H9 (cell line): ENCODE data around the gene SIGLEC1. TPM values are rescaled to one million over a fixed set of nuclear protein-coding genes. Genes with fewer than 3 reads are reported as not detected.

Experiments used
- DNase-seq: peaks from one replicate; pipeline ENCODE4 v3.0.0-alpha.2; 2017
- H2AFZ ChIP-seq: one replicate; pipeline ENCODE4 v1.6.1; 2013; ENCODE audit warnings: mild to moderate bottlenecking, low read length, control low read depth, moderate library complexity
- H2AK5ac ChIP-seq: 2 replicates; pipeline ENCODE4 v1.6.1; 2013; ENCODE audit warnings: low read length, control low read depth, mixed read lengths; ENCODE audit not compliant: insufficient read length
- H2BK120ac ChIP-seq: one replicate; pipeline ENCODE4 v1.6.1; 2013; ENCODE audit warnings: low read depth, mild to moderate bottlenecking, low read length, control low read depth, inconsistent platforms; ENCODE audit not compliant: poor library complexity, severe bottlenecking
- H2BK12ac ChIP-seq: 2 replicates; pipeline ENCODE4 v1.6.1; 2013; ENCODE audit warnings: low read length, control low read depth, mixed read lengths, low read depth; ENCODE audit not compliant: insufficient read length
- H2BK15ac ChIP-seq: 2 replicates; pipeline ENCODE4 v1.6.1; 2013; ENCODE audit warnings: low read depth, low read length, control low read depth
- H2BK20ac ChIP-seq: one replicate; pipeline ENCODE4 v1.6.1; 2013; ENCODE audit warnings: low read depth, mild to moderate bottlenecking, low read length, control low read depth, inconsistent platforms; ENCODE audit not compliant: poor library complexity, severe bottlenecking
- H2BK5ac ChIP-seq: 2 replicates; pipeline ENCODE4 v1.6.1; 2013; ENCODE audit warnings: low read length, control low read depth, mixed read lengths; ENCODE audit not compliant: insufficient read length
- H3K14ac ChIP-seq: 2 replicates; pipeline ENCODE4 v1.6.1; 2013; ENCODE audit warnings: low read length, control low read depth; ENCODE audit not compliant: insufficient read depth
- H3K18ac ChIP-seq: 2 replicates; pipeline ENCODE4 v1.6.1; 2013; ENCODE audit warnings: low read depth, mild to moderate bottlenecking, mixed read lengths, low read length, control low read depth; ENCODE audit not compliant: insufficient read length
- H3K23ac ChIP-seq: 2 replicates; pipeline ENCODE4 v1.6.1; 2013; ENCODE audit warnings: low read length, control low read depth, mixed read lengths, low read depth; ENCODE audit not compliant: insufficient read length
- H3K23me2 ChIP-seq: 2 replicates; pipeline ENCODE4 v1.6.1; 2013; ENCODE audit warnings: low read depth, mild to moderate bottlenecking, mixed read lengths, low read length, control low read depth; ENCODE audit not compliant: insufficient read length, poor library complexity, severe bottlenecking
- H3K27ac ChIP-seq: 2 replicates; pipeline ENCODE4 v1.5.1; 2013; ENCODE audit warnings: low read length, control low read depth, mixed read lengths, low read depth; ENCODE audit not compliant: insufficient read length
- H3K27me3 ChIP-seq: 2 replicates; pipeline ENCODE4 v1.6.1; 2013; ENCODE audit warnings: low read length, control low read depth, inconsistent platforms; ENCODE audit not compliant: insufficient read depth
- H3K4ac ChIP-seq: 2 replicates; pipeline ENCODE4 v1.6.1; 2013; ENCODE audit warnings: low read depth, mild to moderate bottlenecking, control low read depth, inconsistent platforms, low read length, moderate library complexity
- H3K4me1 ChIP-seq: 2 replicates; pipeline ENCODE4 v1.6.1; 2013; ENCODE audit warnings: low read length, control low read depth, inconsistent platforms; ENCODE audit not compliant: insufficient read depth
- H3K4me2 ChIP-seq: 2 replicates; pipeline ENCODE4 v1.6.1; 2013; ENCODE audit warnings: low read length, control low read depth, mixed read lengths; ENCODE audit not compliant: insufficient read length, insufficient read depth
- H3K56ac ChIP-seq: 2 replicates; pipeline ENCODE4 v1.6.1; 2013; ENCODE audit warnings: low read depth, mild to moderate bottlenecking, mixed read lengths, low read length, control low read depth; ENCODE audit not compliant: insufficient read length
- H3K79me1 ChIP-seq: 2 replicates; pipeline ENCODE4 v1.6.1; 2013; ENCODE audit warnings: low read depth, mild to moderate bottlenecking, moderate library complexity, low read length, control low read depth, inconsistent platforms; ENCODE audit not compliant: insufficient read depth, poor library complexity, severe bottlenecking
- H3K79me2 ChIP-seq: 2 replicates; pipeline ENCODE4 v1.6.1; 2013; ENCODE audit warnings: low read length, control low read depth, inconsistent platforms; ENCODE audit not compliant: insufficient read depth
- H3K9ac ChIP-seq: 2 replicates; pipeline ENCODE4 v1.6.1; 2013; ENCODE audit warnings: low read length, control low read depth, mixed read lengths; ENCODE audit not compliant: insufficient read length; ENCODE audit errors: extremely low read depth
- H3K9me3 ChIP-seq: one replicate; pipeline ENCODE4 v1.6.1; 2013; ENCODE audit warnings: low read depth, low read length, inconsistent platforms; ENCODE audit not compliant: control insufficient read depth
- H3T11ph ChIP-seq: one replicate; pipeline ENCODE4 v1.6.1; 2013; ENCODE audit warnings: mild to moderate bottlenecking, low read length, control low read depth, inconsistent platforms
- H4K20me1 ChIP-seq: one replicate; pipeline ENCODE4 v1.6.1; 2013; ENCODE audit not compliant: control insufficient read depth, insufficient read length, insufficient read depth
- H4K5ac ChIP-seq: 2 replicates; pipeline ENCODE4 v1.6.1; 2013; ENCODE audit warnings: low read depth, mild to moderate bottlenecking, mixed read lengths, low read length, control low read depth; ENCODE audit not compliant: insufficient read length
- H4K8ac ChIP-seq: replicated peaks from 2 replicates; pipeline ENCODE4 v1.6.1; 2013; ENCODE audit warnings: low read length, control low read depth, mixed read lengths, low read depth; ENCODE audit not compliant: insufficient read length
- H4K91ac ChIP-seq: 2 replicates; pipeline ENCODE4 v1.6.1; 2013; ENCODE audit warnings: low read depth, mild to moderate bottlenecking, moderate library complexity, mixed read lengths, low read length, control low read depth; ENCODE audit not compliant: insufficient read length
- H3K27ac Mint-ChIP-seq, 3 experiments: 2 replicates in 2 of 3; 3 replicates in 1 of 3; pipeline ENCODE4 v1.8.0; 2020 to 2021; ENCODE audit warnings: mixed read lengths in 3 of 3, mild to moderate bottlenecking in 1 of 3, moderate library complexity in 1 of 3
- H3K27me3 Mint-ChIP-seq: 2 replicates; pipeline ENCODE4 v1.8.0; 2021; ENCODE audit warnings: low read depth, mild to moderate bottlenecking, moderate library complexity, mixed read lengths
- H3K36me3 Mint-ChIP-seq, 3 experiments: 2 replicates in 2 of 3; 3 replicates in 1 of 3; pipeline ENCODE4 v1.8.0; 2020 to 2021; ENCODE audit warnings: low read depth in 3 of 3, mixed read lengths in 3 of 3; ENCODE audit not compliant: insufficient read depth in 1 of 3
- H3K4me1 Mint-ChIP-seq, 2 experiments: 2 replicates each; pipeline ENCODE4 v1.8.0; 2020; ENCODE audit warnings: mixed read lengths in 2 of 2
- H3K4me3 Mint-ChIP-seq, 2 experiments: 2 replicates in 1 of 2; 3 replicates in 1 of 2; pipeline ENCODE4 v1.8.0; 2020 to 2021; ENCODE audit warnings: mild to moderate bottlenecking in 2 of 2, mixed read lengths in 2 of 2, moderate library complexity in 1 of 2
- H3K9me3 Mint-ChIP-seq, 2 experiments: 2 replicates in 1 of 2; 3 replicates in 1 of 2; pipeline ENCODE4 v1.8.0; 2020; ENCODE audit warnings: mild to moderate bottlenecking in 2 of 2, mixed read lengths in 2 of 2, moderate library complexity in 1 of 2
- WGBS: extraction: QIAGEN DNeasy Blood & Tissue Kit; methylation state at CpG from one replicate; pipeline ENCODE4 v1.1.7; 2013; ENCODE audit warnings: missing lambda C conversion rate, low lambda C conversion rate, mixed read lengths; ENCODE audit not compliant: insufficient read length; ENCODE audit errors: extremely low coverage; 5-methylcytosine and 5-hydroxymethylcytosine counted together
- total RNA-seq: library from RNA; stranded (reverse); gene quantifications from 2 replicates; pipeline ENCODE4 v1.2.1, GENCODE V29; 2021
- TF ChIP-seq, protein P1 (sequence below): fragments of 200-600 bp; sonication (generic); conservative IDR thresholded peaks from 3 replicates; pipeline ENCODE4 v1.8.0; 2021; ENCODE audit warnings: antibody characterized with exemption, mild to moderate bottlenecking

SIGLEC1 gene
- total RNA-seq, 1 experiment from 2014 or later, result not detected

DNA sequence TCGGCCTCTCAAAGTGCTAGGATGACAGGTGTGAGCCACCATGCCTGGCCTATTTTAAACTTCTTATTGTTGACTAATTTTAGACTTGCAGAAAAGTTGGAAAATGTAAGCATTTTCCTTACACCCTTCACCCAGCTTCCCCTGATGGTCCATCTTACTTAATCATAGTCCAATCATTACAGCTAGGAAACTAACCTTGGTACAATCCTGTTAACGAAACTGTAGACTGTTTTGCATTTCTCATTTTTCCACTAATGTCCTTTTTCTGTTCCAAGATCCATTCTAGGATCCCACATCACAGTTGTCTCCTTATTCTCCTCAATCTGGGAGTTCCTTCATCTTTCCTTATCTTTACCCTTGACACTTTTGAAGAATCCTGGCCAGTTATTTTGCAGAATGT lies 48.5 kb downstream of the SIGLEC1 start:
- Histone ChIP-seq H3T11ph (no peak overlapping the region), H4K91ac (no peak overlapping the region), H3K4ac (no peak overlapping the region), H3K79me1 (no peaks in the 10 kb centered on the region), H3K27me3 (peaks cover 5% of the 10 kb centered on the region; the same call in 1 of the 2 replicates), H3K9ac (no peak overlapping the region), H3K4me2 (no peak overlapping the region), H2BK20ac (no peak overlapping the region), H3K23me2 (no peaks in the 10 kb centered on the region), H2BK15ac (no peak overlapping the region), H2BK12ac (no peak overlapping the region), H3K9me3 (no peaks in the 10 kb centered on the region), H3K14ac (no peak overlapping the region), H3K27ac (no peak overlapping the region), H3K4me1 (no peaks in the 10 kb centered on the region; the same call in 1 of the 2 replicates), H2AFZ (no peak overlapping the region), H2BK120ac (no peak overlapping the region), H4K20me1 (no peaks in the 10 kb centered on the region), H3K23ac (no peak overlapping the region), H2BK5ac (no peak overlapping the region), H4K5ac (no peak overlapping the region), H3K56ac (no peak overlapping the region), H3K18ac (no peak overlapping the region), H4K8ac (no peak overlapping the region), H2AK5ac (no peak overlapping the region), H3K79me2 (no peaks in the 10 kb centered on the region)
- WGBS, result no CpG with 5 or more reads among the region's 2 CpGs
- Mint-ChIP-seq H3K36me3 (peaks cover 0 to 3% (median 0%) of the 10 kb centered on the region in 3 experiments; a peak in 2 of 7 replicates), H3K27ac (no peak overlapping the region), H3K4me1 (peaks cover 10 to 15% of the 10 kb centered on the region in 2 experiments), H3K27me3 (peaks cover 53% of the 10 kb centered on the region), H3K9me3 (peaks cover 8% of the 10 kb centered on the region in 2 experiments; a peak in 3 of 5 replicates), H3K4me3 (no peak overlapping the region)
- TF ChIP-seq, protein P1, sequence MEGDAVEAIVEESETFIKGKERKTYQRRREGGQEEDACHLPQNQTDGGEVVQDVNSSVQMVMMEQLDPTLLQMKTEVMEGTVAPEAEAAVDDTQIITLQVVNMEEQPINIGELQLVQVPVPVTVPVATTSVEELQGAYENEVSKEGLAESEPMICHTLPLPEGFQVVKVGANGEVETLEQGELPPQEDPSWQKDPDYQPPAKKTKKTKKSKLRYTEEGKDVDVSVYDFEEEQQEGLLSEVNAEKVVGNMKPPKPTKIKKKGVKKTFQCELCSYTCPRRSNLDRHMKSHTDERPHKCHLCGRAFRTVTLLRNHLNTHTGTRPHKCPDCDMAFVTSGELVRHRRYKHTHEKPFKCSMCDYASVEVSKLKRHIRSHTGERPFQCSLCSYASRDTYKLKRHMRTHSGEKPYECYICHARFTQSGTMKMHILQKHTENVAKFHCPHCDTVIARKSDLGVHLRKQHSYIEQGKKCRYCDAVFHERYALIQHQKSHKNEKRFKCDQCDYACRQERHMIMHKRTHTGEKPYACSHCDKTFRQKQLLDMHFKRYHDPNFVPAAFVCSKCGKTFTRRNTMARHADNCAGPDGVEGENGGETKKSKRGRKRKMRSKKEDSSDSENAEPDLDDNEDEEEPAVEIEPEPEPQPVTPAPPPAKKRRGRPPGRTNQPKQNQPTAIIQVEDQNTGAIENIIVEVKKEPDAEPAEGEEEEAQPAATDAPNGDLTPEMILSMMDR, result no peak
- DNase-seq, result no peak
